Measurements from ENCODE around the gene SLC35C1. TPM values are rescaled to one million over a fixed set of nuclear protein-coding genes. Genes with fewer than 3 reads are reported as not detected.

The SLC35C1 gene
- total RNA-seq, 4 donors from 2014 or later: 20.5 to 33.5 (median 27.2) TPM

GRCh38 chr11:45765107-45765668 lies 39.8 kb upstream of the SLC35C1 start:
- 75 to 79% methylated on average over 8 of the region's 8 CpGs for WGBS, 2 donors
- H3K36me3 ChIP-seq: no peaks in the 10 kb centered on the region
- DNase-seq (ENCODE audit: low spot score in 2 of 2): no peak
- TF ChIP-seq CTCF (IDR thresholded peaks at IDR 0.05) (no peak), EP300 (IDR thresholded peaks at IDR 0.05) (no peak), POLR2A (IDR thresholded peaks at IDR 0.05) (no peak)
- H3K4me3 ChIP-seq: no peak overlapping the region
- no peaks in the 10 kb centered on the region for H3K9me3 ChIP-seq
- H3K27ac ChIP-seq: no peak overlapping the region
- H3K27me3 ChIP-seq: no peaks in the 10 kb centered on the region
- no peaks in the 10 kb centered on the region for H3K4me1 ChIP-seq

- Histone ChIP-seq H3K36me3 (no peaks in the 10 kb centered on the region), H3K4me1 (no peaks in the 10 kb centered on the region), H3K9me3 (no peaks in the 10 kb centered on the region), H3K27me3 (no peaks in the 10 kb centered on the region), H3K4me3 (no peak overlapping the region), H3K27ac (no peak overlapping the region)
- 89 to 93% methylated on average over 4 of the region's 4 CpGs for WGBS, 2 donors
- no peak for DNase-seq (ENCODE audit: low spot score in 2 of 2)
- TF ChIP-seq EP300 (IDR thresholded peaks at IDR 0.05): no peak
- no peak for TF ChIP-seq POLR2A (IDR thresholded peaks at IDR 0.05)
- no peak for TF ChIP-seq CTCF (IDR thresholded peaks at IDR 0.05)
Observed at GRCh38 chr11:45765836-45766235, 39.1 kb upstream of the SLC35C1 start.

- TF ChIP-seq CTCF (IDR thresholded peaks at IDR 0.05): no peak
- no peak for TF ChIP-seq POLR2A (IDR thresholded peaks at IDR 0.05)
- no peak for TF ChIP-seq EP300 (IDR thresholded peaks at IDR 0.05)
- Histone ChIP-seq H3K27ac (no peak overlapping the region), H3K4me1 (peaks cover 0 to 1% (median 0%) of the 10 kb centered on the region in 4 donors), H3K27me3 (no peaks in the 10 kb centered on the region), H3K4me3 (no peak overlapping the region), H3K9me3 (no peaks in the 10 kb centered on the region), H3K36me3 (no peaks in the 10 kb centered on the region)
- WGBS, 2 donors: 67 to 69% methylated on average over 6 to 7 of the region's 7 CpGs
- no peak for DNase-seq (ENCODE audit: low spot score in 2 of 2)
Observed at GRCh38 chr11:45766469-45766868, 38.5 kb upstream of the SLC35C1 start.

GRCh38 chr11:45768486-45768885 lies 36.5 kb upstream of the SLC35C1 start:
- H3K36me3 ChIP-seq: no peaks in the 10 kb centered on the region
- H3K4me1 ChIP-seq: peaks cover 0 to 13% (median 6%) of the 10 kb centered on the region in 4 donors
- no peak for TF ChIP-seq CTCF (IDR thresholded peaks at IDR 0.05)
- TF ChIP-seq EP300 (IDR thresholded peaks at IDR 0.05): no peak
- no peak for TF ChIP-seq POLR2A (IDR thresholded peaks at IDR 0.05)
- H3K9me3 ChIP-seq: no peaks in the 10 kb centered on the region
- H3K27me3 ChIP-seq: no peaks in the 10 kb centered on the region
- no peak overlapping the region for H3K4me3 ChIP-seq
- no peak overlapping the region for H3K27ac ChIP-seq
- DNase-seq (ENCODE audit: low spot score in 2 of 2): no peak
- 82 to 90% methylated on average over 5 of the region's 5 CpGs for WGBS, 2 donors

GRCh38 chr11:45769960-45770359 lies 35.0 kb upstream of the SLC35C1 start:
- H3K4me1 ChIP-seq: peaks cover 0 to 13% (median 6%) of the 10 kb centered on the region in 4 donors
- TF ChIP-seq POLR2A (IDR thresholded peaks at IDR 0.05): no peak
- no peak for TF ChIP-seq EP300 (IDR thresholded peaks at IDR 0.05)
- TF ChIP-seq CTCF (IDR thresholded peaks at IDR 0.05): no peak
- no peaks in the 10 kb centered on the region for H3K27me3 ChIP-seq
- 90 to 95% methylated on average over 5 of the region's 5 CpGs for WGBS, 2 donors
- no peaks in the 10 kb centered on the region for H3K36me3 ChIP-seq
- no peaks in the 10 kb centered on the region for H3K9me3 ChIP-seq
- no peak for DNase-seq (ENCODE audit: low spot score in 2 of 2)
- no peak overlapping the region for H3K4me3 ChIP-seq
- H3K27ac ChIP-seq: no peak overlapping the region
